ENCODE results near the gene PCBD2. TPM values are rescaled to one million over a fixed set of nuclear protein-coding genes. Genes with fewer than 3 reads are reported as not detected.

The PCBD2 gene
- total and polyA plus RNA-seq, 2 of the 4 experiments (the other 2 are of a cell fraction): 2.2 to 2.7 TPM

- no peak overlapping the region for H3K56ac ChIP-seq (ENCODE audit: extremely low read depth, insufficient read depth, low read length)
- POLR2A ChIA-PET (ENCODE audit: unreplicated experiment): no interaction called here
- no peak overlapping the region for H4K8ac ChIP-seq (ENCODE audit: low read depth in 2 of 2, low read length in 2 of 2)
- dilution Hi-C loops (cut with HindIII; ENCODE audit: low sequenced_read_pairs, unreplicated experiment) (no loop called here), intact Hi-C loops (cut with micrococcal nuclease) (loop anchor here (10.0 kb wide), 1 partner anchor 58 kb away; no protein-coding TSS in a partner anchor), in situ Hi-C loops (cut with MboI; ENCODE audit: low sequenced_read_pairs) (no loop called here)
- H3K79me1 ChIP-seq (ENCODE audit: low read depth in 1 of 2, low read length in 2 of 2): no peaks in the 10 kb centered on the region
- H2BK20ac ChIP-seq (ENCODE audit: low read depth, low read length): no peak overlapping the region
- H2AK5ac ChIP-seq (ENCODE audit: low read depth, low read length): no peak overlapping the region
- no peaks in the 10 kb centered on the region for H3K9me3 ChIP-seq (ENCODE audit: control insufficient read depth, insufficient read depth, low read length)
- no peak overlapping the region for H2BK120ac ChIP-seq (ENCODE audit: low read depth, low read length)
- CTCF ChIA-PET: no interaction called here
- no peak overlapping the region for H2AFZ ChIP-seq (replicated peaks; ENCODE audit: low read length, poor library complexity)
- H2BK15ac ChIP-seq (ENCODE audit: low read depth, low read length): no peak overlapping the region
- H3K9ac ChIP-seq (ENCODE audit: low read depth, low read length): no peak overlapping the region
- WGBS, 2 experiments (ENCODE audit: extremely low coverage in 2 of 2, insufficient read length in 1 of 2): no CpG with 5 or more reads among the region's 2 CpGs
- H3K27ac ChIP-seq (ENCODE audit: insufficient read depth, low read length): no peak overlapping the region
- H3K27me3 ChIP-seq (ENCODE audit: control insufficient read depth, insufficient read depth, low read length): no peaks in the 10 kb centered on the region; the same call in 1 of the 2 replicates
- no peak overlapping the region for H2BK5ac ChIP-seq (ENCODE audit: low read depth, low read length, poor library complexity, severe bottlenecking)
- H3K14ac ChIP-seq (replicated peaks; ENCODE audit: low read depth, low read length): no peak overlapping the region
- H4K91ac ChIP-seq (ENCODE audit: insufficient read depth, low read depth, low read length): no peak overlapping the region
- H3K18ac ChIP-seq (ENCODE audit: low read depth, low read length): no peak overlapping the region
- ATAC-seq (ENCODE audit: low read depth) (no peak), DNase-seq (no peak)
- H3K23ac ChIP-seq (ENCODE audit: low read depth, low read length): no peak overlapping the region
- no peak overlapping the region for H3K4me3 ChIP-seq (ENCODE audit: insufficient read depth, low read depth, low read length)
- H3K4ac ChIP-seq (ENCODE audit: low read depth, low read length): no peak overlapping the region
- H4K20me1 ChIP-seq (ENCODE audit: insufficient read depth, low read length): no peaks in the 10 kb centered on the region
- H2AK9ac ChIP-seq (replicated peaks; ENCODE audit: low read depth, low read length, poor library complexity): no peak overlapping the region
- no peaks in the 10 kb centered on the region for H3K9me1 ChIP-seq (ENCODE audit: insufficient read depth, low read length)
- H3K4me2 ChIP-seq (ENCODE audit: low read depth, low read length): no peak overlapping the region
- H3K36me3 ChIP-seq (ENCODE audit: control insufficient read depth, insufficient read depth, low read length): no peaks in the 10 kb centered on the region
- TF ChIP-seq CEBPB (IDR thresholded peaks at IDR 0.05; ENCODE audit: low read depth, low read length) (0 out of 2 replicates have a peak, but pooled peaks have one; percentile 1), RCOR1 (IDR thresholded peaks at IDR 0.05; ENCODE audit: insufficient replicate concordance, low read length) (no peak), SMC3 (IDR thresholded peaks at IDR 0.05; ENCODE audit: low read depth, low read length) (no peak)
- H4K5ac ChIP-seq (ENCODE audit: low read depth, low read length): no peak overlapping the region
- BruUV-seq (replicated peaks): no TSS peak
- H3K4me1 ChIP-seq (ENCODE audit: control insufficient read depth, insufficient read depth, low read length): no peaks in the 10 kb centered on the region
Measured at GRCh38 chr5:134993161-134993560, 88.2 kb downstream of the PCBD2 start.

All from IMR-90 (cell line).